T-helper 9 cell (primary cell): ENCODE data around the gene GIPC3.
"Not testable (repeated sequence)": the region's sequence is repeated elsewhere in the genome, so short reads cannot be mapped to it uniquely, and the experiment has no call there.

Experiments used
- DNase-seq: peaks from one replicate; pipeline ENCODE4 v3.0.0-alpha.2; 2020

GIPC3 gene

GRCh38 chr19:3576696-3577443 lies 8.4 kb upstream of the GIPC3 start:
- DNase-seq = no peak

GRCh38 chr19:3577723-3578344 lies 7.4 kb upstream of the GIPC3 start:
- no peak for DNase-seq

- DNase-seq = no peak
Measured at GRCh38 chr19:3578390-3578789, 6.9 kb upstream of the GIPC3 start.

GRCh38 chr19:3580156-3580934 lies 4.9 kb upstream of the GIPC3 start:
- no peak for DNase-seq

- not testable (repeated sequence) for DNase-seq
Measured at GRCh38 chr19:3581792-3582191, 3.5 kb upstream of the GIPC3 start.

GRCh38 chr19:3584036-3584802 lies 1.1 kb upstream of the GIPC3 start:
- DNase-seq = not testable (repeated sequence)

- DNase-seq = peak; percentile 43
Measured at GRCh38 chr19:3586127-3586626, 899 bp downstream of the GIPC3 start.

- no peak for DNase-seq
Measured at GRCh38 chr19:3586707-3587346, 1.5 kb downstream of the GIPC3 start.

- no peak for DNase-seq
Measured at GRCh38 chr19:3589439-3589838, 4.2 kb downstream of the GIPC3 start.

- DNase-seq = no peak
Measured at GRCh38 chr19:3589949-3590348, 4.7 kb downstream of the GIPC3 start.

- no peak for DNase-seq
Measured at GRCh38 chr19:3590991-3591659, 5.8 kb downstream of the GIPC3 start.

- no peak for DNase-seq
Measured at GRCh38 chr19:3591876-3592613, 6.8 kb downstream of the GIPC3 start.

GRCh38 chr19:3593156-3593555 lies 7.9 kb downstream of the GIPC3 start:
- DNase-seq = no peak

GRCh38 chr19:3595521-3596061 lies 10.3 kb downstream of the GIPC3 start:
- DNase-seq = no peak

- no peak for DNase-seq
Measured at GRCh38 chr19:3599776-3600187, 14.5 kb downstream of the GIPC3 start.

GRCh38 chr19:3601021-3601420 lies 15.7 kb downstream of the GIPC3 start:
- DNase-seq = no peak

- DNase-seq = no peak
Measured at GRCh38 chr19:3603121-3603811, 18.0 kb downstream of the GIPC3 start.

- no peak for DNase-seq
Measured at GRCh38 chr19:3604227-3604986, 19.1 kb downstream of the GIPC3 start.

GRCh38 chr19:3604987-3605343 lies 19.7 kb downstream of the GIPC3 start:
- DNase-seq = no peak
